A673 (cell line): Measurements from ENCODE around the gene TSPAN14. TPM values are rescaled to one million over a fixed set of nuclear protein-coding genes. Genes with fewer than 3 reads are reported as not detected.

Experiments used
- BruUV-seq: library from RNA; stranded (reverse); fragments of 400-500 nt; replicated peaks from 2 replicates; lab custom pipeline; 2021; lab: Mats Ljungman, UMichigan
- CTCF ChIA-PET: fragments of 300-600 bp; sonication (Branson Sonifier 250); formaldehyde crosslinking; loops from one replicate; lab custom pipeline; 2022; ENCODE audit warnings: antibody characterized with exemption; lab: Charles Lee
- POLR2A ChIA-PET: fragments of 300-600 bp; sonication (Branson Sonifier 250); formaldehyde crosslinking; loops from one replicate; lab custom pipeline; 2022; ENCODE audit warnings: antibody characterized with exemption; ENCODE audit not compliant: low non-redundant PET; lab: Charles Lee
- DNase-seq: peaks from one replicate; pipeline ENCODE4 v3.0.0-alpha.2; 2015; ENCODE audit warnings: low spot score
- H3K27ac ChIP-seq: fragments of 200-600 bp; sonication (generic); 2 replicates; pipeline ENCODE4 v1.5.1; 2016; ENCODE audit warnings: mixed run types, low read depth, mild to moderate bottlenecking, mixed read lengths, antibody characterized with exemption, low read length; ENCODE audit not compliant: poor library complexity, severe bottlenecking
- H3K27me3 ChIP-seq: fragments of 200-600 bp; sonication (generic); replicated peaks from 2 replicates; pipeline ENCODE4 v1.6.1; 2017; ENCODE audit warnings: mixed run types, low read depth, mild to moderate bottlenecking, mixed read lengths, antibody characterized with exemption, low read length; ENCODE audit not compliant: insufficient read depth, poor library complexity
- H3K36me3 ChIP-seq: fragments of 200-600 bp; sonication (generic); 2 replicates; pipeline ENCODE4 v1.6.1; 2016; ENCODE audit warnings: mixed run types, mild to moderate bottlenecking, mixed read lengths, antibody characterized with exemption, low read length; ENCODE audit not compliant: insufficient read depth, poor library complexity, severe bottlenecking
- H3K4me1 ChIP-seq: fragments of 200-600 bp; sonication (generic); 2 replicates; pipeline ENCODE4 v1.6.1; 2017; ENCODE audit warnings: mixed run types, mild to moderate bottlenecking, mixed read lengths, antibody characterized with exemption, low read length; ENCODE audit not compliant: insufficient read depth, poor library complexity, severe bottlenecking
- H3K4me3 ChIP-seq: fragments of 200-600 bp; sonication (generic); 2 replicates; pipeline ENCODE4 v1.5.1; 2016; ENCODE audit warnings: low read depth, mixed run types, mild to moderate bottlenecking, mixed read lengths, low read length; ENCODE audit not compliant: poor library complexity, severe bottlenecking
- H3K9me3 ChIP-seq: fragments of 200-600 bp; sonication (generic); 2 replicates; pipeline ENCODE4 v1.6.1; 2016; ENCODE audit warnings: mixed run types, low read depth, mild to moderate bottlenecking, mixed read lengths, antibody characterized with exemption, low read length; ENCODE audit not compliant: poor library complexity, severe bottlenecking
- CTCF ChIP-seq: fragments of 300-800, 200-600 bp; sonication (generic); conservative IDR thresholded peaks from 2 replicates; pipeline ENCODE4 v1.5.1; 2017; ENCODE audit warnings: low read depth, mild to moderate bottlenecking, antibody characterized with exemption, low read length, moderate library complexity, mixed read lengths
- EZH2 ChIP-seq: fragments of 200-600 bp; sonication (generic); IDR thresholded peaks from 2 replicates; pipeline ENCODE4 v1.6.1; 2017; ENCODE audit warnings: borderline replicate concordance, low read depth, mild to moderate bottlenecking, mixed read lengths, antibody characterized with exemption, low read length; ENCODE audit not compliant: poor library complexity, severe bottlenecking
- intact Hi-C: fragments of 100-400 bp; cut with micrococcal nuclease; formaldehyde crosslinking; loops from one replicate; pipeline ENCODE4 v1.10.0; 2022; ENCODE audit not compliant: unreplicated experiment
- total RNA-seq: library from RNA; stranded (reverse); gene quantifications from 2 replicates; pipeline ENCODE4 v1.2.3, GENCODE V29; 2021

TSPAN14 gene
- total RNA-seq, 1 experiment from 2014 or later: 50.4 TPM

- intact Hi-C loops: no loop called here
- H3K9me3 ChIP-seq: no peaks in the 10 kb centered on the region
- no peaks in the 10 kb centered on the region for H3K27me3 ChIP-seq
- ChIA-PET CTCF (no interaction called here), POLR2A (no interaction called here)
- H3K27ac ChIP-seq: peak overlapping the region; percentile 10
- no peak for DNase-seq
- no TSS peak for BruUV-seq
- TF ChIP-seq CTCF: no peak
- TF ChIP-seq EZH2: no peak
- H3K4me3 ChIP-seq: no peak overlapping the region
- H3K4me1 ChIP-seq: peaks cover 45% of the 10 kb centered on the region
- no peaks in the 10 kb centered on the region for H3K36me3 ChIP-seq
These were observed 3.6 kb downstream of the TSPAN14 start for GRCh38 chr10:80457554-80458262.

- BruUV-seq: no TSS peak
- no peaks in the 10 kb centered on the region for H3K27me3 ChIP-seq
- no peak overlapping the region for H3K4me3 ChIP-seq
- H3K4me1 ChIP-seq: peaks cover 50% of the 10 kb centered on the region
- intact Hi-C loops: no loop called here
- ChIA-PET CTCF (no interaction called here), POLR2A (no interaction called here)
- peak overlapping the region; percentile 10 for H3K27ac ChIP-seq
- DNase-seq: no peak
- TF ChIP-seq CTCF: no peak
- no peak for TF ChIP-seq EZH2
- no peaks in the 10 kb centered on the region for H3K36me3 ChIP-seq
- H3K9me3 ChIP-seq: no peaks in the 10 kb centered on the region
These were observed 4.1 kb downstream of the TSPAN14 start for GRCh38 chr10:80458263-80458625.

GRCh38 chr10:80458638-80459037 is 4.5 kb downstream of the TSPAN14 start:
- H3K27me3 ChIP-seq: no peaks in the 10 kb centered on the region
- no peak overlapping the region for H3K4me3 ChIP-seq
- BruUV-seq: no TSS peak
- POLR2A ChIA-PET: no interaction called here
- no peak overlapping the region for H3K27ac ChIP-seq
- peaks cover 54% of the 10 kb centered on the region for H3K4me1 ChIP-seq
- DNase-seq: no peak
- CTCF ChIA-PET: no interaction called here
- H3K36me3 ChIP-seq: no peaks in the 10 kb centered on the region
- TF ChIP-seq EZH2 (no peak), CTCF (no peak)
- intact Hi-C loops: no loop called here
- no peaks in the 10 kb centered on the region for H3K9me3 ChIP-seq
